Sigmoid colon (tissue), 7 donors: ENCODE measurements around the gene ACVR2A. TPM values are rescaled to one million over a fixed set of nuclear protein-coding genes. Genes with fewer than 3 reads are reported as not detected.

ENCODE experiments used
- DNase-seq: peaks from one replicate; pipeline ENCODE4 v3.0.0-alpha.2; 2019
- H3K27ac ChIP-seq, 4 donors: fragments of 200-600 bp; sonication (generic); one replicate each; pipeline ENCODE4 v1.5.1; 2016 to 2019; ENCODE audit warnings: mild to moderate bottlenecking in 1 of 4
- H3K27me3 ChIP-seq, 3 donors: fragments of 200-600 bp; sonication (generic); one replicate each; pipeline ENCODE4 v1.5.1; 2019; ENCODE audit warnings: mild to moderate bottlenecking in 1 of 3
- H3K36me3 ChIP-seq, 4 donors: fragments of 200-600 bp; sonication (generic); one replicate each; pipeline ENCODE4 v1.5.1; 2016 to 2019
- H3K4me1 ChIP-seq, 4 donors: fragments of 200-600 bp; sonication (generic); one replicate each; pipeline ENCODE4 v1.5.1; 2017 to 2019
- H3K4me3 ChIP-seq, 4 donors: fragments of 200-600 bp; sonication (generic); one replicate each; pipeline ENCODE4 v1.5.1; 2017 to 2019; ENCODE audit warnings: mild to moderate bottlenecking in 2 of 4, moderate library complexity in 1 of 4
- H3K9me3 ChIP-seq, 4 donors: fragments of 200-600 bp in 3 of 4; sonication (generic) in 3 of 4; one replicate each; pipeline versions ENCODE4 v1.5.1 to v1.6.1; 2013 to 2019
- CTCF ChIP-seq, 4 experiments: fragments of 450-650 bp in 3 of 4; fragments of 200-600 bp in 1 of 4; IDR thresholded peaks; one replicate each; pipeline ENCODE4 v1.5.1; 2016 to 2019; ENCODE audit warnings: antibody characterized with exemption in 4 of 4, mild to moderate bottlenecking in 3 of 4, moderate library complexity in 2 of 4
- EP300 ChIP-seq, 4 donors: sonication (generic); formaldehyde crosslinking; IDR thresholded peaks; one replicate each; pipeline ENCODE4 v1.6.1; 2017; ENCODE audit warnings: antibody characterized with exemption in 4 of 4
- POLR2A ChIP-seq, 2 donors: fragments of 450-650 bp; IDR thresholded peaks; one replicate each; pipeline ENCODE4 v1.6.1; 2016; ENCODE audit warnings: antibody characterized with exemption in 2 of 2, mild to moderate bottlenecking in 2 of 2, moderate library complexity in 2 of 2
- POLR2AphosphoS5 ChIP-seq, 4 donors: sonication (generic); formaldehyde crosslinking; IDR thresholded peaks; one replicate each; pipeline ENCODE4 v1.6.1; 2017; ENCODE audit warnings: antibody characterized with exemption in 4 of 4
- WGBS, 2 donors: extraction: QIAGEN DNeasy Blood & Tissue Kit; methylation state at CpG; one replicate each; pipeline ENCODE4 v1.1.7; 2013; 5-methylcytosine and 5-hydroxymethylcytosine counted together
- intact Hi-C: fragments of 100-400 bp; cut with DNase I; formaldehyde crosslinking; loops from one replicate; pipeline ENCODE4 v1.15.1; 2023
- polyA plus RNA-seq, 3 donors: library from polyadenylated mRNA; stranded (reverse); fragments of 200-250 nt; gene quantifications; one replicate each; pipeline ENCODE4 v1.2.3, GENCODE V29; 2013
- total RNA-seq, 4 donors: library from RNA; depleted of rRNA; stranded (reverse); fragments of >200 nt; gene quantifications; one replicate each; pipeline ENCODE4 v1.1.0, GENCODE V29; 2016
- donor health status: healthy with polysubstance abuse.
- donor health status: Bipolar disorder and iron deficiency.
- donor health status: healthy.

ACVR2A gene
- total and polyA plus RNA-seq, 7 donors = 2.1 to 54.4 (median 28.2) TPM

DNA sequence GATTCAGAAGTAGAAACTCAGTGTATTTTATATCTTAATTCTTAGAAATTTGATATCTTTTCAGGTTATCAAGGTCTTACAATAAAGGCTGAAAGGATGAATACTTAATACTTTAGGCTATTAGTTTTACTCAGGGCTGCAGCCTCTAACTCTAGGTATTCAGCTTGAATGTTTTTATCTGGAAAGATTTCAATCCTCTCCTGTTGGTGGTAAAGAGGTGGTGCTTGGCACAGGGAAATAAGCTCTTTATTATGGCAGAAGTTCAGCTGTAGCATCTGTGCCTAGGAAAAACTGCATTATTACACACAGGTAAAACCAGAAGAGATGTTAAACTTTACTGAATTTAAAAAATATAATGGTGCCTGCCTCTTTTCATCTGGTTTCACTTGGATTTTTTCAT lies 11.1 kb downstream of the ACVR2A start:
- H3K36me3 ChIP-seq = no peaks in the 10 kb centered on the region
- no peaks in the 10 kb centered on the region for H3K27me3 ChIP-seq
- H3K9me3 ChIP-seq = no peaks in the 10 kb centered on the region
- intact Hi-C loops = no loop called here
- DNase-seq = no peak
- H3K4me1 ChIP-seq = peaks cover 0 to 57% (median 34%) of the 10 kb centered on the region in 4 donors
- H3K4me3 ChIP-seq = no peak overlapping the region
- H3K27ac ChIP-seq = no peak overlapping the region
- TF ChIP-seq POLR2AphosphoS5 (IDR thresholded peaks at IDR 0.05) (no peak), POLR2A (IDR thresholded peaks at IDR 0.05) (no peak), CTCF (IDR thresholded peaks at IDR 0.05) (no peak), EP300 (IDR thresholded peaks at IDR 0.05) (no peak)

GRCh38 chr2:147860009-147860408 lies 15.2 kb downstream of the ACVR2A start:
- Histone ChIP-seq H3K9me3 (no peaks in the 10 kb centered on the region), H3K36me3 (no peaks in the 10 kb centered on the region), H3K4me3 (no peak overlapping the region), H3K4me1 (peaks cover 0 to 60% (median 37%) of the 10 kb centered on the region in 4 donors), H3K27ac (no peak overlapping the region), H3K27me3 (no peaks in the 10 kb centered on the region)
- DNase-seq = no peak
- 90 to 96% methylated on average over 1 of the region's 1 CpG for WGBS, 2 donors
- TF ChIP-seq POLR2A (IDR thresholded peaks at IDR 0.05) (no peak), POLR2AphosphoS5 (IDR thresholded peaks at IDR 0.05) (no peak), EP300 (IDR thresholded peaks at IDR 0.05) (no peak), CTCF (IDR thresholded peaks at IDR 0.05) (no peak)
- intact Hi-C loops = no loop called here

DNA sequence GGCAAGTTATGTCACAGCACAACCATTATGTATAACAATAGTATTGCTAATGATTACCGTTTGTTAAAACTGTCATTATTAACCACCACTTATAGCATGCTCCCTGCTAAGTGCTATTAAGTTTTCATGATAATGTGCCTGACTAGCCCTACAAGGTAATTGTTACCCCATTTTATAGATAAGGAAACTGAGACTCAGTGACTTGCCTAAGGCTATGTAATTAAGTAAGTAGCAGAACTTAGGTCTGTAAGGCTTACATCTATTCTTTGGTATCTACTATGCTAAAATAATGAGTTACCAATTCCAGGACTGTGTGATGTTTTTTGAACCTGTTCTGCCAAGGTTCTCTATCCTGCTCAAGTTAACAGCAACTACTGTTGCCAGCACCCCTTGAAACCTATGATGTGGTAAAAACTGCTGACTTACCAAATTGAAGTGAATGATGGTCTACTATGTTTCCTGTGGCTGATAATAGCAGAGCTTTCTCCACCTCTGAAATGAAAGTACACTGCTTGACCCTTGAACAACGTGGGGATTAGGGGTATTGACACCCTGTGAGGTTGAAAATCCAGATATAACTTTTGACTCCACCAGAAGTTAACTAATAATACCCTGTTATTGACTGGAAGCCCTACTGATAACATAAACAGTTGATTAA lies 18.2 kb downstream of the ACVR2A start:
- TF ChIP-seq EP300 (IDR thresholded peaks at IDR 0.05) (no peak), POLR2AphosphoS5 (IDR thresholded peaks at IDR 0.05) (no peak), POLR2A (IDR thresholded peaks at IDR 0.05) (no peak), CTCF (IDR thresholded peaks at IDR 0.05) (no peak)
- peaks cover 0 to 43% (median 26%) of the 10 kb centered on the region in 4 donors for H3K4me1 ChIP-seq
- no peaks in the 10 kb centered on the region for H3K36me3 ChIP-seq
- intact Hi-C loops = no loop called here
- H3K4me3 ChIP-seq = no peak overlapping the region
- WGBS, 2 donors = 61 to 62% methylated on average over 2 of the region's 2 CpGs
- DNase-seq = no peak
- H3K27ac ChIP-seq = no peak overlapping the region
- no peaks in the 10 kb centered on the region for H3K9me3 ChIP-seq
- H3K27me3 ChIP-seq = no peaks in the 10 kb centered on the region

DNA sequence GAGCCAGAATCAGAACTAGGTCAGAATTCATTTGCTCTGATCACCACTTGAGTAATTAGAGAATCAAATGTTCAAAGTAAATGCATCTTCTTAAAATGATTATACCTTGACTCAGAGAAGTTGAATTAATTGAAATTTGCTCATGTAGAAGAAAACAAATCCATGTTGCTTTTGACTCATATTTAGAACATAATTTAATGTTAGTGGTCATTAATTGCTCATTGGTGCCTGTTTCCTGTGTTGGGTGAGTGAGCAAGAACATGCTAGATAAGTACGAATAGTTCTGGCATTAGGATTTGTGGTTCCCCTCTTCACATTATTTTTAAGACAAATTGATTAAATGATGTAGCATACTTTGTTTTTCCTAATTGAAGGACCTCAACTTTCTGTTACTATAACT lies 19.0 kb downstream of the ACVR2A start:
- Histone ChIP-seq H3K9me3 (no peaks in the 10 kb centered on the region), H3K4me1 (peaks cover 0 to 42% (median 23%) of the 10 kb centered on the region in 4 donors), H3K4me3 (no peak overlapping the region), H3K27ac (no peak overlapping the region), H3K36me3 (no peaks in the 10 kb centered on the region), H3K27me3 (no peaks in the 10 kb centered on the region)
- WGBS, 2 donors = 88 to 94% methylated on average over 1 of the region's 1 CpG
- no peak for TF ChIP-seq POLR2A (IDR thresholded peaks at IDR 0.05)
- TF ChIP-seq CTCF (IDR thresholded peaks at IDR 0.05) = no peak
- TF ChIP-seq EP300 (IDR thresholded peaks at IDR 0.05) = no peak
- TF ChIP-seq POLR2AphosphoS5 (IDR thresholded peaks at IDR 0.05) = no peak
- intact Hi-C loops = no loop called here
- no peak for DNase-seq

DNA sequence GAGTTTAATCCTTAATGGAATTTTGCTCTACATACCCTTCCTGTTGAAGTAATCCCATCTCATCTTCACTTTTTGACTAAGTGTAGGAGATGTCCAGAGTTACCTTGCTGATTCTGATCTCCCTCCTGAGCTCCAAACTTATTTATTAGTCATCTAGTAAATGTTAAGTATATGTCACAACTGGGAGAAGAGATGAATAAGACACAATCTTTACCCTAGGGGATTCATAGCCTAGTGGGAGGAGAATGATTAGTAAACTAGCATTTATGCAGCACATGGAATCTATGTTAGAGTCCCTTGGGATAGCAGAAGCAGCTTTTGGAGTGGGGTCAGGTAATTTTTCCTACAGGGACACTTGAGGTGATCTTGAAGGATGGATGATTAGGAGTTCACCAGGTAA lies 20.7 kb downstream of the ACVR2A start:
- H3K9me3 ChIP-seq = no peaks in the 10 kb centered on the region
- H3K4me1 ChIP-seq = peaks cover 0 to 37% (median 18%) of the 10 kb centered on the region in 4 donors
- no peak overlapping the region for H3K27ac ChIP-seq
- no peaks in the 10 kb centered on the region for H3K27me3 ChIP-seq
- no peak for DNase-seq
- TF ChIP-seq CTCF (IDR thresholded peaks at IDR 0.05) (no peak), EP300 (IDR thresholded peaks at IDR 0.05) (no peak), POLR2AphosphoS5 (IDR thresholded peaks at IDR 0.05) (no peak), POLR2A (IDR thresholded peaks at IDR 0.05) (no peak)
- no peaks in the 10 kb centered on the region for H3K36me3 ChIP-seq
- intact Hi-C loops = no loop called here
- no peak overlapping the region for H3K4me3 ChIP-seq
